GM12878 (cell line): ENCODE data around the gene MTA3. TPM values are rescaled to one million over a fixed set of nuclear protein-coding genes. Genes with fewer than 3 reads are reported as not detected.

ENCODE experiments used
- ATAC-seq: fragments of 200-7000 bp; cut with Tn5 transposase; 3 replicates; pipeline ENCODE4 v1.9.1; 2020; ENCODE audit warnings: mild to moderate bottlenecking, moderate library complexity
- BruUV-seq: library from RNA; stranded (reverse); fragments of 400-500 nt; replicated peaks from 2 replicates; lab custom pipeline; 2021; lab: Mats Ljungman, UMichigan
- CTCF ChIA-PET: fragments of 300-600 bp; sonication (Branson Sonifier 250); formaldehyde crosslinking; extraction: SDS; loops from one replicate; lab custom pipeline; 2021; ENCODE audit warnings: inconsistent platforms; lab: Yijun Ruan, JAX
- POLR2A ChIA-PET: fragments of 350-600 bp; formaldehyde crosslinking; extraction: SDS; loops from one replicate; lab custom pipeline; 2021; ENCODE audit warnings: inconsistent platforms; lab: Charles Lee
- RAD21 ChIA-PET: fragments of 300-600 bp; sonication (Branson Sonifier 250); formaldehyde crosslinking; loops from one replicate; lab custom pipeline; 2023; ENCODE audit warnings: antibody characterized with exemption; ENCODE audit not compliant: unreplicated experiment; lab: Charles Lee
- SMC1A ChIA-PET: fragments of 300-600 bp; sonication (Branson Sonifier 250); formaldehyde crosslinking; loops from one replicate; lab custom pipeline; 2023; ENCODE audit not compliant: unreplicated experiment, uncharacterized antibody; lab: Charles Lee
- DNase-seq: peaks from one replicate; pipeline ENCODE4 v3.0.0-alpha.2; 2011; ENCODE audit warnings: low read depth, low spot score
- FAIRE-seq: peaks from 3 replicates; lab custom pipeline; 2011; peaks lifted over from hg19 to GRCh38; lab: Jason Lieb, UNC
- H2AFZ ChIP-seq: 2 replicates; pipeline ENCODE4 v1.6.0; 2011; ENCODE audit warnings: low read depth, low read length, control low read depth; ENCODE audit not compliant: control insufficient read depth
- H3K27ac ChIP-seq: 2 replicates; pipeline ENCODE4 v1.5.1; 2011; ENCODE audit warnings: control low read depth; ENCODE audit not compliant: control insufficient read depth, insufficient read depth
- H3K27me3 ChIP-seq, 2 experiments: replicated peaks in 1 of 2; 2 replicates each; pipeline versions ENCODE4 v1.6.0 to v1.6.1; 2011; ENCODE audit warnings: low read length in 1 of 2; ENCODE audit not compliant: control insufficient read depth in 2 of 2, insufficient read depth in 2 of 2
- H3K36me3 ChIP-seq, 2 experiments: 2 replicates each; pipeline ENCODE4 v1.5.1; 2011; ENCODE audit warnings: low read length in 1 of 2; ENCODE audit not compliant: control insufficient read depth in 2 of 2, insufficient read depth in 2 of 2
- H3K4me1 ChIP-seq: 2 replicates; pipeline ENCODE4 v1.6.1; 2011; ENCODE audit warnings: mild to moderate bottlenecking, low read length, moderate library complexity, mixed read lengths; ENCODE audit not compliant: control insufficient read depth, insufficient read depth
- H3K4me2 ChIP-seq: 2 replicates; pipeline ENCODE4 v1.6.0; 2011; ENCODE audit warnings: control low read depth; ENCODE audit not compliant: control insufficient read depth, insufficient read depth
- H3K4me3 ChIP-seq: fragments of 200-600 bp; sonication (generic); 2 replicates; pipeline ENCODE4 v1.5.1; 2016
- H3K79me2 ChIP-seq: 2 replicates; pipeline ENCODE4 v1.6.0; 2011; ENCODE audit warnings: low read length; ENCODE audit not compliant: control insufficient read depth, insufficient read depth
- H3K9ac ChIP-seq: 2 replicates; pipeline ENCODE4 v1.8.0; 2011; ENCODE audit warnings: low read length, control low read depth, mixed read lengths; ENCODE audit not compliant: control insufficient read depth, insufficient read depth
- H3K9me3 ChIP-seq: replicated peaks from 3 replicates; pipeline ENCODE4 v1.5.1; 2011; ENCODE audit warnings: mild to moderate bottlenecking, low read length; ENCODE audit not compliant: control insufficient read depth, insufficient read depth
- H4K20me1 ChIP-seq: 2 replicates; pipeline ENCODE4 v1.6.0; 2011; ENCODE audit not compliant: control insufficient read depth, insufficient read depth
- ASH2L ChIP-seq: fragments of 300-600, 200-600 bp; sonication (generic); IDR thresholded peaks from 2 replicates; pipeline ENCODE4 v1.6.1; 2017; ENCODE audit warnings: low read depth, mild to moderate bottlenecking, borderline replicate concordance
- ATF7 ChIP-seq: fragments of 450-650 bp; IDR thresholded peaks from 2 replicates; pipeline ENCODE4 v1.6.1; 2016; ENCODE audit warnings: low read depth, mild to moderate bottlenecking
- CBX3 ChIP-seq: fragments of 200-600 bp; sonication (generic); IDR thresholded peaks from 2 replicates; pipeline ENCODE4 v1.6.1; 2016; ENCODE audit warnings: low read depth, borderline replicate concordance
- DPF2 ChIP-seq: fragments of 450-650 bp; IDR thresholded peaks from 2 replicates; pipeline ENCODE4 v1.6.1; 2017; ENCODE audit warnings: mild to moderate bottlenecking
- GATAD2B ChIP-seq: fragments of 450-650 bp; conservative IDR thresholded peaks from 2 replicates; pipeline ENCODE4 v1.6.1; 2017; ENCODE audit warnings: low read depth, mild to moderate bottlenecking, moderate library complexity
- IKZF1 ChIP-seq: fragments of 450-650 bp; conservative IDR thresholded peaks from 2 replicates; pipeline ENCODE4 v1.6.1; 2017; ENCODE audit warnings: antibody characterized with exemption, mild to moderate bottlenecking
- JUND ChIP-seq: IDR thresholded peaks from 2 replicates; pipeline ENCODE4 v1.6.1; 2012; ENCODE audit warnings: low read depth, mild to moderate bottlenecking, low read length, improper control_type of control experiment, moderate library complexity
- KLF5 ChIP-seq: fragments of 450-650 bp; IDR thresholded peaks from 2 replicates; pipeline ENCODE4 v1.6.1; 2014; ENCODE audit warnings: mild to moderate bottlenecking; ENCODE audit not compliant: partially characterized antibody
- MTA2 ChIP-seq: fragments of 450-650 bp; IDR thresholded peaks from 2 replicates; pipeline ENCODE4 v1.6.1; 2016; ENCODE audit warnings: low read depth, mild to moderate bottlenecking, moderate library complexity
- PAX5 ChIP-seq: IDR thresholded peaks from 2 replicates; pipeline ENCODE4 v1.6.1; 2011; ENCODE audit warnings: low read depth, low read length, borderline replicate concordance
- SREBF1 ChIP-seq: IDR thresholded peaks from 2 replicates; pipeline ENCODE4 v1.6.1; 2012; ENCODE audit warnings: mild to moderate bottlenecking, low read length
- SRF ChIP-seq, 2 experiments: IDR thresholded peaks; 2 replicates each; pipeline ENCODE4 v1.6.1; 2011; ENCODE audit warnings: low read depth in 2 of 2, low read length in 2 of 2, mild to moderate bottlenecking in 1 of 2, moderate library complexity in 1 of 2
- ZNF24 ChIP-seq: fragments of 450-650 bp; IDR thresholded peaks from 2 replicates; pipeline ENCODE4 v1.6.1; 2017; ENCODE audit warnings: antibody characterized with exemption, mild to moderate bottlenecking
- ZNF274 ChIP-seq: IDR thresholded peaks from one replicate; pipeline ENCODE4 v1.8.0; 2011; ENCODE audit not compliant: insufficient read length, insufficient read depth
- WGBS: methylation state at CpG from one replicate; pipeline ENCODE4 v1.1.6; 2016; ENCODE audit warnings: low lambda C conversion rate; ENCODE audit not compliant: insufficient replicate concordance, insufficient coverage; ENCODE audit errors: missing lambda C conversion rate; 5-methylcytosine and 5-hydroxymethylcytosine counted together
- in situ Hi-C: fragments of 300-500 bp; cut with MboI; formaldehyde crosslinking; loops from 9 replicates; pipeline ENCODE4 v1.14.3; 2018; ENCODE audit warnings: mixed read lengths
- intact Hi-C: fragments of 100-400 bp; cut with micrococcal nuclease; formaldehyde crosslinking; loops from one replicate; pipeline ENCODE4 v1.14.2; 2022; ENCODE audit not compliant: unreplicated experiment
- polyA plus RNA-seq, 11 experiments: library from polyadenylated mRNA; depleted of rRNA in 4 of 11; unstranded in 6 of 11; stranded (reverse) in 5 of 11; fragments of >200 nt; fragmentation: Nextera tagmentation in 4 of 11; fragmentation: Illumina TruSeq in 1 of 11; extraction: Ambion mirVana in 4 of 11; extraction: Trizol in 1 of 11; gene quantifications; 1 replicate in 1 of 11; 2 replicates in 10 of 11; pipeline versions ENCODE4 v1.2.1 to v1.2.3, GENCODE V29; 2011 to 2016; ENCODE audit warnings: inconsistent platforms in 2 of 11, missing spikeins in 2 of 11, low read depth in 1 of 11
- total RNA-seq, 4 experiments: library from RNA; depleted of rRNA in 3 of 4; stranded (reverse); fragments of >200 nt in 3 of 4; fragmentation: Illumina TruSeq in 1 of 4; extraction: Trizol in 1 of 4; gene quantifications; 2 replicates each; pipeline versions ENCODE4 v1.2.1 to v1.2.3, GENCODE V29; 2013 to 2021
- TF ChIP-seq, protein P1 (sequence below): fragments of 450-650 bp; IDR thresholded peaks from 2 replicates; pipeline ENCODE4 v1.6.1; 2016; ENCODE audit warnings: mild to moderate bottlenecking
- TF ChIP-seq, protein P2 (sequence below): IDR thresholded peaks from 2 replicates; pipeline ENCODE4 v1.6.1; 2012; ENCODE audit warnings: low read length, inconsistent platforms
- TF ChIP-seq, protein P3 (sequence below): IDR thresholded peaks from 2 replicates; pipeline ENCODE4 v1.6.1; 2012; ENCODE audit warnings: low read depth, low read length, improper control_type of control experiment
- TF ChIP-seq, protein P4 (sequence below): fragments of 450-650 bp; IDR thresholded peaks from 2 replicates; pipeline ENCODE4 v1.6.1; 2018; ENCODE audit warnings: borderline replicate concordance, mild to moderate bottlenecking; ENCODE audit not compliant: partially characterized antibody

The MTA3 gene
- total and polyA plus RNA-seq, 10 of the 15 experiments (the other 5 are each of a cell fraction or from before 2014, with no cell fraction given), result 17.6 to 45.5 (median 26.5) TPM

DNA sequence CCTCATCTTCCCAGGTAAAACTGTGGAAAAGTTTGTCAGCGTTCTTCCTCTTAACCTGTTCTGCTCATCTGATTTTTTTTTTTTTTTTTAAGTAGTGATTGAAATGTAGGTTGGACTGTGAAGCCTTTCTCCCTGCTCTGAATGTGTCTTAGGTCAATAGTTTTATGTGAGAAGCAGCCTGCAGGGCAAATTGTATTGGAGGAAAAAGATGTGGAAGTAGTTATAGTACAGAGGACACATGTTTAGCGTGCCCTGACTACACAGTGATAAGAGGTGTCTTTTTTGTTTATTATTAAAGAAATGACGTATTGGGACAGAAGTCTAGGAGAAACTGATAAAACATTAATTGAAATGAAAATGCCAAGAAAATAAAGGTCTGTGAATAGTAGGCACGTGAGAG lies 1.5 kb downstream of the MTA3 start (continued):
- TF ChIP-seq CBX3, result no peak
- no peak for TF ChIP-seq GATAD2B
- TF ChIP-seq JUND, result no peak
- TF ChIP-seq KLF5, result no peak
- TF ChIP-seq, protein P1, sequence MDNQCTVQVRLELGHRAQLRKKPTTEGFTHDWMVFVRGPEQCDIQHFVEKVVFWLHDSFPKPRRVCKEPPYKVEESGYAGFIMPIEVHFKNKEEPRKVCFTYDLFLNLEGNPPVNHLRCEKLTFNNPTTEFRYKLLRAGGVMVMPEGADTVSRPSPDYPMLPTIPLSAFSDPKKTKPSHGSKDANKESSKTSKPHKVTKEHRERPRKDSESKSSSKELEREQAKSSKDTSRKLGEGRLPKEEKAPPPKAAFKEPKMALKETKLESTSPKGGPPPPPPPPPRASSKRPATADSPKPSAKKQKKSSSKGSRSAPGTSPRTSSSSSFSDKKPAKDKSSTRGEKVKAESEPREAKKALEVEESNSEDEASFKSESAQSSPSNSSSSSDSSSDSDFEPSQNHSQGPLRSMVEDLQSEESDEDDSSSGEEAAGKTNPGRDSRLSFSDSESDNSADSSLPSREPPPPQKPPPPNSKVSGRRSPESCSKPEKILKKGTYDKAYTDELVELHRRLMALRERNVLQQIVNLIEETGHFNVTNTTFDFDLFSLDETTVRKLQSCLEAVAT, result no peak
- no peak for TF ChIP-seq ASH2L

DNA sequence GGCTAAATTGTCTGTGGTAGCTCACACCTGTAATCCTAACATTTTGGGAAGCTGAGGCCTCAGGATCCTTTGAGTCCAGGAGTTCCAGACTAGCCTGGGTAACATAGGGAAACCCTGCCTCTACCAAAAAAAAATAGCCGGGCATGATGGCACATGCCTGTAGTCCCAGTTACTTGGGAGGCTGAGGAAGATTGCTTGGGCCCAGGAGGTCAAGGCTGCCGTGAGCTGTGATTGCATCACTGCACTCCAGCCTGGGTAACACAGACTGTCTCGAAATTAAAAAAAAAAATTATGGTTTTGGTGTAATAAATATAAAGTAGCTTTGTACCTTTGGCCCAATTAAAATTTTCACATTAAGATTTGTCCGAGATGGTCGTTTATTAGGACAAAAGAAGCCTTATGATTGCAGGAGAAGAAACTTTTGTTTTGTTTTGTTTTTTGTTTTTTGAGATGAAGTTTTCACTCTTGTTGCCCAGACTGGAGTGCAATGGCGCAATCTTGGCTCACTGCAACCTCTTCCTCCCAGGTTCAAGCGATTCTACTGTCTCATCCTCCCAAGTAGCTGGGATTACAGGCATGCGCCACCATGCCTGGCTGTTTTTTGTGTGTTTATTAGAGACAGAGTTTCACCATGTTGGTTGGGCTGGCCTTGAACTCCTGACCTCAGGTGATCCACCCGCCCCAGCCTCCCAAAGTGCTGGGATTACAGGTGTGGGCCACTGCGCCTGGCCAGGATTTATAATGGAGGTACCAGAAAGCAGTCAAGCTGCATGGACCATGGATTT lies 4.1 kb downstream of the MTA3 start:
- no peak for FAIRE-seq
- ATAC-seq, result no peak
- ChIA-PET RAD21 (interaction anchor here (1.1 kb wide), 1 partner anchor 15 kb away, joined by 4 read pairs; no protein-coding TSS in a partner anchor), SMC1A (interaction anchor here (0.8 to 1.6 kb wide), 3 partner anchors 27 to 62 kb away, joined by 3 to 4 read pairs (median 3); no protein-coding TSS in a partner anchor), CTCF (interaction anchor here (0.6 to 1.6 kb wide), 2 partner anchors 91 to 220 kb away, joined by 4 to 6 read pairs; partner anchors contain the start of gene HAAO), POLR2A (interaction anchor here (1.2 kb wide), 1 partner anchor 27 kb away, joined by 4 read pairs; no protein-coding TSS in a partner anchor)
- no peak overlapping the region for H3K27ac ChIP-seq
- H3K27me3 ChIP-seq, result no peaks in the 10 kb centered on the region
- peaks cover 18% of the 10 kb centered on the region for H3K4me1 ChIP-seq
- peaks cover 41% of the 10 kb centered on the region for H3K79me2 ChIP-seq
- H3K36me3 ChIP-seq, result peaks cover 0 to 18% of the 10 kb centered on the region in 2 experiments; a peak in 2 of 4 replicates
- H4K20me1 ChIP-seq, result no peaks in the 10 kb centered on the region
- H3K4me3 ChIP-seq, result no peak overlapping the region
- 95% methylated on average over 10 of the region's 10 CpGs for WGBS
- no peaks in the 10 kb centered on the region for H3K9me3 ChIP-seq
- in situ Hi-C loops (no loop called here), intact Hi-C loops (no loop called here)
- no TSS peak for BruUV-seq
- no peak overlapping the region for H2AFZ ChIP-seq
- no peak for DNase-seq
- no peak overlapping the region; the same call in 1 of the 2 replicates for H3K4me2 ChIP-seq
- H3K9ac ChIP-seq, result no peak overlapping the region
- TF ChIP-seq, protein P2, sequence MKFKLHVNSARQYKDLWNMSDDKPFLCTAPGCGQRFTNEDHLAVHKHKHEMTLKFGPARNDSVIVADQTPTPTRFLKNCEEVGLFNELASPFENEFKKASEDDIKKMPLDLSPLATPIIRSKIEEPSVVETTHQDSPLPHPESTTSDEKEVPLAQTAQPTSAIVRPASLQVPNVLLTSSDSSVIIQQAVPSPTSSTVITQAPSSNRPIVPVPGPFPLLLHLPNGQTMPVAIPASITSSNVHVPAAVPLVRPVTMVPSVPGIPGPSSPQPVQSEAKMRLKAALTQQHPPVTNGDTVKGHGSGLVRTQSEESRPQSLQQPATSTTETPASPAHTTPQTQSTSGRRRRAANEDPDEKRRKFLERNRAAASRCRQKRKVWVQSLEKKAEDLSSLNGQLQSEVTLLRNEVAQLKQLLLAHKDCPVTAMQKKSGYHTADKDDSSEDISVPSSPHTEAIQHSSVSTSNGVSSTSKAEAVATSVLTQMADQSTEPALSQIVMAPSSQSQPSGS, result no peak
- TF ChIP-seq DPF2 (no peak), ZNF274 (no peak), IKZF1 (no peak), MTA2 (no peak), SRF (IDR thresholded peaks at IDR 0.05; ENCODE audit: low read depth in 2 of 2, low read length in 2 of 2) (no peak), ATF7 (no peak), ZNF24 (no peak), SREBF1 (no peak), PAX5 (no peak)
- TF ChIP-seq, protein P3, sequence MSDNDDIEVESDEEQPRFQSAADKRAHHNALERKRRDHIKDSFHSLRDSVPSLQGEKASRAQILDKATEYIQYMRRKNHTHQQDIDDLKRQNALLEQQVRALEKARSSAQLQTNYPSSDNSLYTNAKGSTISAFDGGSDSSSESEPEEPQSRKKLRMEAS, result no peak
- TF ChIP-seq, protein P4, sequence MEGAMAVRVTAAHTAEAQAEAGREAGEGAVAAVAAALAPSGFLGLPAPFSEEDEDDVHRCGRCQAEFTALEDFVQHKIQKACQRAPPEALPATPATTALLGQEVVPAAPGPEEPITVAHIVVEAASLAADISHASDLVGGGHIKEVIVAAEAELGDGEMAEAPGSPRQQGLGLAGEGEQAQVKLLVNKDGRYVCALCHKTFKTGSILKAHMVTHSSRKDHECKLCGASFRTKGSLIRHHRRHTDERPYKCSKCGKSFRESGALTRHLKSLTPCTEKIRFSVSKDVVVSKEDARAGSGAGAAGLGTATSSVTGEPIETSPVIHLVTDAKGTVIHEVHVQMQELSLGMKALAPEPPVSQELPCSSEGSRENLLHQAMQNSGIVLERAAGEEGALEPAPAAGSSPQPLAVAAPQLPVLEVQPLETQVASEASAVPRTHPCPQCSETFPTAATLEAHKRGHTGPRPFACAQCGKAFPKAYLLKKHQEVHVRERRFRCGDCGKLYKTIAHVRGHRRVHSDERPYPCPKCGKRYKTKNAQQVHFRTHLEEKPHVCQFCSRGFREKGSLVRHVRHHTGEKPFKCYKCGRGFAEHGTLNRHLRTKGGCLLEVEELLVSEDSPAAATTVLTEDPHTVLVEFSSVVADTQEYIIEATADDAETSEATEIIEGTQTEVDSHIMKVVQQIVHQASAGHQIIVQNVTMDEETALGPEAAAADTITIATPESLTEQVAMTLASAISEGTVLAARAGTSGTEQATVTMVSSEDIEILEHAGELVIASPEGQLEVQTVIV, result no peak
